Epithelial cell of prostate (primary cell): ENCODE measurements around the gene TADA2B.

Experiments
- DNase-seq: peaks from one replicate; pipeline ENCODE4 v3.0.0-alpha.2; 2011; ENCODE audit warnings: low read depth, low spot score
- H3K27ac ChIP-seq: fragments of 450-650 bp; 2 replicates; pipeline ENCODE4 v1.5.1; 2017; ENCODE audit warnings: mild to moderate bottlenecking

TADA2B gene

DNA sequence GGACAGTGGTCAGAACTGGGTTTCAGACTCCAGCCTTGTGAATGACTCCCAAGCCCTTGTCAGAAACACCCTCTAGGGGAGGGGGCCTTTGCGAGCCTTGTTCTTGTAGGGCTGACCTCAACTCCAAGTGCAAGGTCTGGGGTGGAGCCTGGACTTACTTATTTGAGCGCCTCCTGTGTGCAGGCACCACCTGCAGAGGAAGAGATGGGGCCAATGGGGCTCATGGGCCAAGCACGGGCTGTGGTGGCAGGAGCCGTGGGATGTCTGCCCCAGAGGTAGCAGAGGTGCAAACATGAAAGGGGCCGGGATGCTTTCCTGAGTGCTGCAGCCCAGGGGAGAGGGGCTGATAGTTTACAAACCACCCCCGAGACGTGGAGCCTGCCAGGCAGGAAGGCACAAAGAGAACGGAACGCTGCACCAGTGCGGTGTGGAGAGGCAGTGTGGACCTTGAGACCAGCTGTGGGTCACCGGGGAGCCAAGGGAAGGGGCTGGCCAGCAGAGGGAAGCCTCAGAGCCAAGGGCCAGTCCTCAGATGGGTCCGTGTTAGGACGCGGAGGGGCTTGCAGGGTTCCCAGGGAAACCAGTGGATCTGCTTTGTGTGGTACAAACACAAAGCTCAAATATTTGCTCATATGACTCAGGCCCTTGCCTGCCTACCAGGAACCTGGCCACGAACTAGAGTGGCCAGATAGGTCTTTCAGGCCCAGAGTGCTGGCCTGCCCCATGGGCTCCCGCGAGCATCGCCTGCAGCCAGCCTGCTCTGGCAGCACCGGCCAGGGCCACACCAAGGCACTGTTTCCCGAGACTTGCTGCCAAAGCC lies 8.7 kb upstream of the TADA2B start:
- peak overlapping the region; percentile 26 for H3K27ac ChIP-seq

DNA sequence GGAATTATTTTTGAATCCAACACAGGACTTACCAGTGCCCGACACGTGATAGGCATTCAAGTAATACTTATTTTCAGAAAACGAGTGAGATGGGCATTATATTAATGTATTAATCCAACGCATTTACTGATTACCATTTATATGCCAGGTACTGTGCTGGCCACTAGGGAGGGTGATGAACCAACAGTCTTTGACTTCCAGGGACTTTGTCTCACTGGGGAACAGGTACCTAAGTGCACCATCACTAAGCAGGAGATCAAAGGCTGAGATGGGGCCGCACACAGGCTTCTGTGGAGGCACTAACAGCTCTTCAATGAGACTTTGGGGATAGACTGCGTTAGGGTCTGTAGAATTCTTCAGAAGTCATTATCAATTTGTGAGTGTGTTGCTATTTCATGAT lies 5.7 kb upstream of the TADA2B start:
- DNase-seq = no peak
- no peak overlapping the region for H3K27ac ChIP-seq

More for the DNA sequence above, 8.7 kb upstream of the TADA2B start:
- no peak for DNase-seq

DNA sequence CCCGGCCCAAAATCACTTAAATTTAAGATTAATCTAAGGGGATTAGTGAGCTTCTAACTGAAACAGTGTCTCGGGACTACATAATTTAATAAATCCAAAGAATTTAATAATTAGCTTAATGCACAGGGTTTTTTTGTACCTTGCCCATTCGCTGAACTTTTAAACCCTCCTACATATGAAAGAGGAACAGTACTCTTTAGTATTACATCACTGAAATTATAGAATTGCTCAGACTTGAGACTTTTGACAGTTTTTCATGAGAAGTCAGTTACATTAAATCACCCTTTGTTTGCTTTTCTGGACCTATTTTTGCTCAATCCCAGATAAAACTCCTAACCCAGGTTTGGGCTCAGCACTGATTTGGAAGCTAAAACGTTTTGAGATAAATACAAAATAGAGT lies 2.4 kb upstream of the TADA2B start:
- H3K27ac ChIP-seq = no peak overlapping the region
- DNase-seq = no peak

DNA sequence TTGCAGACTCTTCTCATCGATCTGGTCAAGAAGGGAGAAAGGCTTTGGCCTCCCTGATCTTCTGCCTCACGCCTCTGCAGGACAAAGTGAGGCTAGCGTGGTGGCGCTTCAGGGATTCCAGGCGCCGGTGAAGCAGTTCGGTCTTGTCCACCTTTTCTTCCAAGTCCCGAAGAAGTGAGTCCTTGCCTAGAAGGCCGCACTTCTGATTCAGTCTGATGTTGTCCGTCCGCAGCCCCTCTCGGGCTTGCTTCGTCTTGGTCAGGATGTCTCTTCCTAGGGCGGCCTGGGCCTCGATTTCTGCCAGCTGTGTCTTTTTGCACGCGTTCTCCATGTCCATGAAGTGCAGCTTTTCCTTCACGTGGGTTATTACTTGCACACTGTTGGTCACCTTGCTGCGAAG lies 1.9 kb upstream of the TADA2B start:
- no peak overlapping the region for H3K27ac ChIP-seq
- DNase-seq = no peak

DNA sequence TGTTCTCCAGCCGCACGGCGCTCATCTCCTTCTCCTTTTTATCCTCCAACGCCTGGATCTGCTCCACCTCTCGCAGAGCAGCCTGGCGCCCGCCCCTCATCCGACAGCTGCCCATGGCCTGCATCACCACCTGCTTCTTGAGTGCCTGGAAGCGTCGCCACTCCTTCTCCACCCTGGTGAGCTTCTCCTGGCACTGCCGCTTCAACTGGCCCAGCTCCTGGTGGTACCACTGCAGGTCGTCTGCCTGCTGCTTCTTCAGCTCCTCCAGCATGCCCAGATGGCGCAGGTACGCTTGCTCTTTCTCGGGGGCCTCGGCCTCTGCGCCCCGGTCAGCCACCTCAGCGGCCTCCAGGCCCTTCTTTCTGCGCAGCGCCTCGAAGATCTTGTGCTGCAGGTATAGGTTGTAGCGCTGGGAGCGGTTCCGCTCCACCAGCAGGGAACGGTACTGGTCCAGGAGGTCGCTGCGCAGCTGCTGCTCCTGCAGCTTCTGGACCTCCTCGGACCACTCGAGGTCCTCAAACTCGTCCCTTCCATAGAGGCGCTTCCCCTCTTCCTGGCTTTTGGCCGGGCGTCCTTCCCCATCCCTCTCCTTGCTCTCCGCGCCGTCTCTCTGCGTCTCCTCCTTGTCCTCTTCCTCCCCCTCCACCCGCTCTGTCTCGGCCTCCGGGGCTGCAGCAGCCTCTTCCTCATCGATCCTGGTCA lies 1.2 kb upstream of the TADA2B start:
- DNase-seq = no peak

DNA sequence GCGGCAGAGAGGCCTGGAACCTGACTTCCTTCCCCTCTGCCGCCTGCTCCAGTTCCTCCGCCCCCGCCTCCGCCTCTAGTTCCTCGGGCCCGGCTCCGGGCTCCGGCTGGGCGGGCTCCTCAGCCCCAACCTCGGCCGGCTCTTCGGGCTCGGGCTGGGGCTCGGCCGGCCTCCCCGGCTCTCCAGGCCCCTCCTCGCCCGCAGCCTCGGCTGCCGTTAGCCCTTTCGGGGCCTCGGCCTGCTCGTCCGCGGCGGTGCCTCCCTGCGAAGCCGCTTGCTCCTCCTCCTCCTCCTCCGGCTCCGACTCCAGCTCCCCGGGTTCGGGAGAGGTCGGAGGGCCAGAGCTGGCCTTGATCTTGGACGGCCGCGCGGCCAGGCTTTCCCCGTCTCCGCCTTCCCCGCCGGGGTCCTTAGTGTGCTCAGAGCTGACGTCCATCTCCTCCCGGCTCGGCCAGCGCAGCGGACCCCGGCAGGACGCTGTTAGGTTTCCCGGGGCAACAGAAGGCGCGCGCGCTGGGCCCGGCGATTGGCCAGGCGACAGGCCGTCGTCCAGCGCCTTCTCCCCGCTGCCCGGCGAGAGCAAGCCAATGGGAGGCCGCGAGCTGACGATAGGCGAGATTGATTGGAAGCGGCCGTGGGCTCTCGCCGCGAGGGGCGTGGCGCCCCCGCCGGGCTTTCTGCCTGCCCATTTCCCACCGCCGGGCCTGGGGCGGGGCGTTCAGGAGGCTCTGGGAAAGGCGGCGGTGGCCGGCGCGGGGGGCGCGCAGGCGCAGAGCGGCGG lies 479 bp upstream of the TADA2B start:
- H3K27ac ChIP-seq = peak overlapping the region; percentile 44
- DNase-seq = peak; percentile 85

More for the DNA sequence above, 1.2 kb upstream of the TADA2B start:
- H3K27ac ChIP-seq = peak overlapping the region; percentile 44

DNA sequence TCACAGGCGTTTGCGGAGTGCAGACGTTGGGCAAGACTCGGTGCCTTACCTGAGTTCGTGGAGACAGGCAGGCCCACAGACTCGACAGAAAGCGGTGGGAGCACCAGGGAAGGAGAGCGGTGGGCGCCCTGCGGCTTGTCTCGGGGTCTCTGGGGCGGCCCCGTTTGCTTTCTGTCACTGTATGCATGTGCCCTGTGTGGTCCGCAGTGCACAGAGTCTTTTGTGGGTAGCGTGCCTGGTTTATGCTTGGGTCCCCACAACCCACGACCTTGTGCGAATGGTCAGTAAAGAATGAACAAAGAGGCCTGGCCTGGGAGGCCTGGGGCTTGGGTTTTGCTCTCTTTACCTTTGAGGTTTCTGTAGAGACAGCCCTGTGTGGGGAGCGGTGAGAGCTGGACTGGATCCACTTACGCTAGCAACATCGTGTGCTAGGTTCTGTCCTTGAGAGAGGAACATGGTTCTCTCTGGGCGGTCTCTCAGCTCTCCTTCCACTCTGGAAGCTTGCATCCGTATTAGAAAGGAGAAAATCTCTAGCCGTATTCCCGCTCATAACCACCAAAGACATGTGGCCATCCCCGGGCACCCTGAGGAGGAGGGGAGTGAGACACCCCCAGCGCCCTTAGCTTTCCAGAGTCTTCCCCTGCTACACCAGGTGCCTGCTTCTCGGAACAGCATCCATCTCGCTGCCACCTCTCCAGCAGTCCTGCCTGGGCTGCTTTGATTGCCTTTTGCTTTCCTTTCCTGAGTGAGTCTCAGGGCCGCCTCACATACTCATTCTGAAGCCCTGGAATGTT lies 1.2 kb downstream of the TADA2B start:
- peak overlapping the region; percentile 60 for H3K27ac ChIP-seq
- no peak for DNase-seq

DNA sequence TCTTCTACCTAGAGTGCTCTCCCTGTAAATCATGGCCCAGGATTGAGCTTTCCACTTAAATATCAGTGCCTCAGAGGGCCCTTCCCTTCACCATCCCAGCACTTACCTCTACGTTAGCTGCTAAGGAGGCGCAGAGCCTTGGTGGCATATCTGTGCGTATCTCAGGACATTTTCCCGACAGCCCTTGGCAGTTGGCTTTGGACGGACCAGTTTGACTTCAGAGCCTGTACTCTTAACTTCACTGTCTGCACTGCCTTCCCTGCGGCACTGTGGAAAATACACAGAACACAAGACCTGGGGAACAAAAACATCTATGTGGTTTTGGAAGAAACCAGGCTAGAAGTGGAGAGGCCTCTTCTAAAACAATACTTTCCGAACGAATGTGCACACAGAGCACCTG lies 2.4 kb downstream of the TADA2B start:
- no peak overlapping the region for H3K27ac ChIP-seq
- DNase-seq = no peak

DNA sequence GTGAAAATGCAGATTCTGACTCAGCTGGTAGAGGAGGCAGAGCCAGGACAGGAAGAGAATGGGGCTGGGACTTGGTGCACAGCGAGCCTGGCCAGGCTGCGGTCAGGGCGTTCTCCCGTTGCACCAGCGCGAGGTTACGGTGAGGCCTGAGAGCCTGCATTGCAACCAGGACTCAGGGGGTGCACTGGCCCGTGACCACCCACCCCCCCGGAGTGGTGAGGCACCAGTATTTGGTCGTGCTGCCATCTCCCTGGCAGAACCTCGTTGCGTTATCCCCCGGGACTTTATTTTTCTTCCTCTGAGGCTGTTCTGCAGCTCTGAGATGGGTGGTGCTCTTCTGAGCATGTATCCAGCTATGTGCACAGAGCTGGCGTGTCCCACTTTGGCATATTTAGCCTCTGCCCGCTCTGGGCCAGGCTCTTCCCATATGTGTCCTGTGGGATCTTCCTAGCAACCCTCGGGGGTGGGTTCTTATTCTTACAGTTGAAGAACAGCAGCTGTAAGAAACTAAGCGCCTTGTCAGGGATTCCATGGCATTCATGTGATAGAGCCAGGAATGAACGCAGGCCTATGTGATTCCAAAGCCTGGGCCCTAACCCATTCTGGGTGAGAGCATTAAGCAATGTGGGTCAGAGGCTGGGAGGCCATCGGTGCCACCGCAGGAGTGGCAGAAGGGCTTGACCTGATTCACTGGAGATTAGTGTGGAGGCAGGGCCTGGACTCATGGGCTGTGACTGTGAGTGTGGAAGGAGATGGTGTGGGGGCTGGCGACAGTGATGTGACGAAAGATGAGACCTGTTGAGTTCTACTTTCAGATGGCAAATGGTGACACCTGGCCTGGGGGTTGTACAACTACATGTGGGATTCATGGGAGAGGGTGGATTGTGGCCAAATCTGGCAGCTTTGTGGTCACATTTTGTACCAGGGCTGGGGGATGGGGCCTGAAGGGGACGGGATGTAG lies 3.1 kb downstream of the TADA2B start:
- H3K27ac ChIP-seq = no peak overlapping the region
- no peak for DNase-seq

DNA sequence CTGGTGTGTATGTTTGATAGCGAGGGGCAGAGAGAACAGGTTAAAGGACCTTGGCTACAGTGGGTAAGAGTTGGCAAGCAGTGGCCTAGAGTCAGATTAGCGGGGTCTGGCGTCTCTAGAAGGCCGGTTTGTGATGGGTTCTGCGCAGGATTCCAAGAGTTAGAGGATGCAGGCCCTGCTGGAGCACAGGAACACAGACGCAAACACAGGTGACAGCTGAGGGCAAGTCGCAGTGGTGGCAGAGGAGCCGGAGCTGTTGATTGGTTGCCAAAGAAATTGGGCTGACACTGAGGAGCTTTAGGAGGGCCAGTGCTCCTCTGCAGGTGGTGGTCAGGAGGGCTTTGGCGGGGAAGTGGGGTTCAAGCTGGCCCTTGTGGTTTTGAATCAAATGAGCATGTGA lies 3.8 kb downstream of the TADA2B start:
- no peak overlapping the region for H3K27ac ChIP-seq
- DNase-seq = no peak

DNA sequence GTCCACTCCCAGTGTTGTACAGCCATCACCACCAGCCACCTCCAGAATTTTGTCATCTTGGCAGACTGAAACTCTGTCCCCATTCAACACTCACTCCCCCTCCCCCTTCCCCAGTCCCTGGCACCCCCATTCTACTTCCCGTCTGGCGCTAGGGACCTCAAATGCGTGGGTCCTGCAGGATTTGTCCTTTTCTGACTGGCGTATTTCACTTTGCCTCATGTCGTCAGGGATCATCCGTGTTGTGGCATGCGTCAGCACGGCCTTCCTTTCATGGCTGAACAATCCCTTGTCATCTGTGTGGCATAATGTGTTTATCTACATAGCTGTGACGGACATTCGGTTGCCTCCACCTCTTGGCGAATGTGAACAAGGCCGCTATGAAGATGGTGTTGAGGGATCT lies 5.5 kb downstream of the TADA2B start:
- no peak for DNase-seq
- no peak overlapping the region for H3K27ac ChIP-seq

DNA sequence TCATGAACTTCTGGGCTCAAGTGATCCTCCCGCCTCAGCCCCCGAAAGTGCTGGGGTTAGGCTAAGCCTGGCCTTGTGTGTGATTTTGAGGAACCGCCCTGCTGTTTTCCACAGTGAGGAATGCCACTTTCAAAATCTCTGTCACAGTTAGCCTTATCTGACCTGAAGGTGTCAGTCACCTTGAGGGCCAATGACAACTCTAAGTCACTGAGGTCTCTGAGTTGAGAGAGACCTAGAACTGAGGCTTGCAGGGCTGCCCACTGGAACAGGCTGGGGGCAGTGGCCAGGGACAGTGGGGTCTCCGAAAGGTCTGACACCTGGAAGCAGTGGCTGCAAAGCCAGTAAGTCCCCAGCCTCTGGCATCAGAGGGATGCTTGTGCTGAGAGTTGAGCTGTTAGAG lies 6.1 kb downstream of the TADA2B start:
- no peak overlapping the region for H3K27ac ChIP-seq
- DNase-seq = no peak

DNA sequence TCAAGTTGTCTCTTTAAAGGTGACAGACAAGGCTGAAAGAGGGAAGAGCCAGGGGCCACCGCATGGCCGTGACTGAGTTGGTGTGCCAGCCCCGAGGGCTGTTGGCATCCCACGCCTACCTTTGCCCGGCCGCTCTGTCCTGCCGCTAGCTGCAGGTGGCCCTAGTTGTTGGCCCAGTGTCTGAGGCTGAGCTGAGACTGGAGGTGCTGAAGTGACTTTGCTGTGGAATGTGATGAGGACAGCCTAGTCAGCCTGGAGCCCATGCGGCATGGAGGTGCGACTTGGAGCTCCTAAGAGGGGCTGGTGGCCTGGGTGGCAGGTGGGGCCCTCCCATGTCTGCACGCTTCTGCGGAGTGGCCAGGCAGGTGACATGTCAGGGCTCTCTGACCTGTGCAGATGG lies 6.6 kb downstream of the TADA2B start:
- no peak overlapping the region for H3K27ac ChIP-seq

DNA sequence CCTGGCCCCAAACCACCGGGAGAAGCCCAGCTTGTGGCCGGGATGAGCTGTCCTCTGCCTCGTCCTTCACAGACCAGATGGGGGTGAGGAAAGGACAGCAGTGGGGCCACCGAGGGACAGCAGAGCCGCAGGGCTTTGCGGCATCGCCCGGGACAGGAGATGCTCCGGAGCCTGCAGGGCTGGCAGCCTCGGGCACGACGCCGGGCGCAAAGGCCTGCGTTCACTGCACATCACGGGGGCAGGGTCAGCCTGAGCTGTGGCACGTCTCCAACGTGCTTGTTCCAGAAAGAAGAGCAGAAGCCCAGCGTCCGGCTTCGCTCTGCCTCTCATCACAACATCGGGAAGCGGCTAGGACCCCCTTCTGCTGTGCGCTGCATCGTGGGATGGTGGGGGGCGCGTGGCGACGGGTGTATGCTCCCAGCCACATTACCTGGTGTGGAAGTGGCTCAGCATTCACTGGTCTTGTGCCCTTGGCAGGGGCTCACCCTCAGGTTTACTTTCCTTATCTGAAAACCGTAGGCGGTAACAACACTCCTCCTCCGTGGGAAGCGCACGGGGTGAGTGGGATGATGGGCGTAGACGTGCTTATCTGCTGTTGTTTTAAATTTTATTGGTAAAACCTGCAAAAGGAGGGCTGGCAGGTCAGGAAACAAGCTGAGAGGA lies 7.4 kb downstream of the TADA2B start:
- no peak for DNase-seq
- H3K27ac ChIP-seq = no peak overlapping the region

More for the DNA sequence above, 6.6 kb downstream of the TADA2B start:
- no peak for DNase-seq

DNA sequence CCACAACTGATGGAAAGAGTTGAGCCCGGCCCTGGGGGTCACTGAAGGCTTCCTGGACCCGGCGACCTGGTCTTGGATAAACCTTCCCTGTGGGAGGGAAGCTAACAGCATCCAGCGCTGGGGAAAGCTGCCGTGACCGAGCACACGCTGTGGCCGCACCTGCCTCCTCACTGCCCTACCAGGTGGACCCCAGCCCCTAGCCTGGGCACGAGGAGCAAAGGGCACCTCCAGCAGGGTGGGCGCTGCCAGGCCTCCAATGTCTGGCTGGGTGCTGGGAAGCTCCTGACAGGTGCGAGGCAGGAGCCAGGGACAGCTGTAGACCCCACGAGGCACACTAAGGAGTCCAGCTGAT lies 7.9 kb downstream of the TADA2B start:
- no peak for DNase-seq
- no peak overlapping the region for H3K27ac ChIP-seq

DNA sequence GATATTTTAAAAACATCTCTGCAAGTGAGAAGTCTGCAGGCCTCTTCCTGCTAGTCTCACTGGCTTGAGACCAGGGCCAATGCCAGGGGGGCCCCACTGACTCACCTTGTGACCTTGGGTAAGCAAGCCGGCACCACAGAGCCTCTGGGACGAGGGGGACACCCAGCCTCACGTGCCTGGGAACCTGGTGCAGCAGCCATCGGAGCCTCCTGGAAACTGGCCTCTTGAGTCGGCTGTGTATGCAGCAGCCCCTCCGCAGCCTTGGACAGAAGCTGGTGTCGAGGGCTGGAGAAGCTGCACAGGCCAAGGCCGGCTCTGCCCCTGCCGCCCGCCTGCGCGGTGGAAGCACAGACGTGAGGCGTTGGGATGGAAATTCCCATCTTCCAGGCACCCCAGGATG lies 8.7 kb downstream of the TADA2B start:
- H3K27ac ChIP-seq = no peak overlapping the region
- no peak for DNase-seq

DNA sequence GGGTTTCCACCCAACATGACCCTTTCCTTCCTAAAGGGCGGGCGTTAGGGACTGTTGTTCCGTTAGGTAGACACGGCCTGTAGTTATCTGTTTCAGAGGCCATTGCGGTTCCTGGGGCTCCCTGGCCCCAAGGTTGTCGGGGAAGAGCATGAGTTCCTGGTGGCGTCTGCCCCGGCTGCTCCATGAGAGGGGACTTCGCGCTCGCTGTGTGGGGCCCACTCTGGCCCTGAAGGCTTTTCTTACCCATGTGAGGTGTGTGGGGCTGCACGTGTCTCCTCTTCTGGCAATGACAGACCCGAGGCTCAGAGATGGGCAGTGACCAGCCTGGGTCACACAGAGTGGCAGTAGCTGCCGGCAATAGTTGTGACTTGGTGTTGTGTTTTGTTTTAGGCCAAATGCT lies 9.1 kb downstream of the TADA2B start:
- H3K27ac ChIP-seq = no peak overlapping the region
- no peak for DNase-seq

DNA sequence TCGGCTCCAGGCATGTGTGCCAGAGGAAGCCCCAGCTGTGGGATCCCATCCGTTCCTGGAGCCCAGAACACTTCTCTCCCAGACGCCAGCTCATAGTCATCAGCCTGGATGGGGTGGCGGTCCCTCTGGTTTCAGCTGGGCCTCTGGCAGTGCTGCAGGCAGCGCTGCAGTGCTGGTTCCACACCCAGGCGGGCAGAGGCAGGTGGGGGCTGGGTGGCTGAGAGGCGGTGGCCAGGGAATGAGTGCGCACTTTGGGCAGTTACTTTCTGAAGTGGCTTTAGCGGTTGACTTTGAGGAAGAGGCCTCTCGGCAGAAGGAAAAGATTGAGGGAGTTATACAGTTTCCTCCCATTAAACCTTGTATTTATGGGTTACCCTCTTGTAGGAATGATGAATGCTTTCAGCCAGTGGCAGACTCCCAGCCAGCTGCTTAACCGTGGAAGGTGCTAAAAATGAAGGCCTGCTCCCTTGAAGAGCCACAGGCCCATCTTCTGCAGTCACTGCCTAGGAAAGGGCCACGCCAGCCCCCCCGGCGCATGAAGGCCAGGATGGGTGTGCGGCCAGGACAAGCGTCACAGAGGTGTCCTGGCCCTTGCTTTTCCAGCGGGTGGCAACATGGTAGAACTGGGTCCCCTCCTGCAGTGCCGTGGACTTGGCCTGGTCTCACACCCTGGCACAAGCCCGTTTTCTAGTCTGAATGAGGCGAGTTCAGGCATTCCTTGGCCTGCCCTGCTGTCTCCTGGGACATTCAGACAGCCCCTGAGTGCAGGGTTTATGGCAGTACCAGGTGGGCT lies 9.9 kb downstream of the TADA2B start:
- DNase-seq = no peak
- no peak overlapping the region for H3K27ac ChIP-seq
